Stimulated activated CD4-positive, alpha-beta T cell treated with anti-CD3 and anti-CD28 coated beads, Interleukin-12 subunit alpha, Interleukin-12 subunit beta, amount 100 ng/mL, for 24 hours (primary cell): ENCODE data around the gene MAGI2.
A peak's percentile ranks its signal among the peaks of the same experiment; 100 is the strongest.

ENCODE experiments used
- DNase-seq, 2 experiments: peaks; one replicate each; pipeline ENCODE4 v3.0.0-alpha.2; 2020; ENCODE audit warnings: low read depth in 2 of 2

MAGI2 gene

DNA sequence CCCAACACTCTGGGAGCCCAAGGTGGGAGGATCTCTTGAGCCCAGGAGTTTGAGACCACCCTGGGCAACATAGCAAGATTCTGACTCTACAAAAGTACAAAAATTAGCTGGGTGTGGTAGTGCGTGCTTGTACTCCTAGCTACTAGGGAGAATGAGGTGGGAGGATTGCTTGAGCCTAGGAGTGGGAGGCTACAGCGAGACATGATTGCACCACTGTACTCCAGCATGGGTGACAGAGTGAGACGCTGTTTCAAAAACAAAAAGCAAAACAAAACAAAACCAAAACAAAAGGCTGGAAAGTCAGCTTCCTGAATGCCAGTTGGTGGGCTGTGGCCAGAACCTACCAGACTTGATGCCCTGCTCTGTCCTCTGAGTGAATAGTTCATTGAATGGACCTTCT is 1412.0 kb downstream of the MAGI2 start:
- no peak for DNase-seq

- DNase-seq: peak in 1 of 2 experiments; percentile 21
Measured at GRCh38 chr7:78039790-78040776, 1413.4 kb downstream of the MAGI2 start.

DNA sequence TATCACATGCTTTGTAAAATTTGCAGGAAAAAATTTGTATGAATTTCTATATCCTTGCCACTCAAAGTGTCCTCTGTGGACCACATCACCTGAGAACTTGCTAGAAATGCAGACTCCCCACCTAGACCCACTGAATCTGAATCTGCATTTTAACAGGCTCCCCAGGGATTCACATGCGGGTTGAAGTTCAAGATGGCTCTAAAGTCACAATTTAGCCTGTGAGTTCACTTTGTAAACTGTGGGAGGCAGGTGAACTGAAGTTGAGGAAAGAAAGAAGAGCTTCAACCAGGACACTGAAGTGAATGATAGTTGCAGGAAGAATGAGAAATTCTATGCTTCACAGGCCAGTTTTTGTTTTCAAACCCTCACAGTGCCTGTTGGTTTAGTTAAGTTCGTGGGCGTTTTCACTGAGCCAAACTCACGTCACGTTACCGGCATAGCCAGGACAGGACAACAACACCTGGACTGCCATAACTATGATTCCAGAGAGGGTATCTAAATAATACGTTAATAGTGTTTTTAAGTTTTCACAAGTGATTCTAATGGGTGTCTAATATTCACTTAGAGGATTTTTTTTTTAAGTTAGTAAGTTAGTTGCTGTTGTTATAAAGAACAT is 1414.9 kb downstream of the MAGI2 start:
- DNase-seq: no peak

- no peak for DNase-seq
Measured at GRCh38 chr7:78037603-78038002, 1415.9 kb downstream of the MAGI2 start.

- no peak for DNase-seq
Measured at GRCh38 chr7:78033410-78033809, 1420.1 kb downstream of the MAGI2 start.

DNA sequence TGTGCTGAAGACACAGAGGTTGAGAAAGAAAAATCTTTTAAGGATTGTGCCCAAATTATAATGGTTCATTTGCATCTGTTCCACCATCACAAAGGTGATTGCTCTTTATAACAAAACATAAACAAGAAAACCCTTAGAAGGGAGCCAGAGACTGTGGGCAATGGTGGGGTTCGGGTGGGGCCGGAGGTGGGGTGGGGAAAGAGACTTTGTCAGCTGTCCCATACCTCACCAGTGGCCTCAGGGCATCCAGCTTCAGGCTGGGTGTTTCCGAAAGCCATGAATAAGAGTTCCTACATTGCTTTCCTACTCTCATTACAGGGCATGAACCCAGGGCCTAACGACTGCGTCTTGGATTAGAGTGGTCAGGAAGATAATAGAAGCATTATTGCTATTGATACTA is 1427.0 kb downstream of the MAGI2 start:
- no peak for DNase-seq

- no peak for DNase-seq
Measured at GRCh38 chr7:78024591-78024990, 1428.9 kb downstream of the MAGI2 start.

DNA sequence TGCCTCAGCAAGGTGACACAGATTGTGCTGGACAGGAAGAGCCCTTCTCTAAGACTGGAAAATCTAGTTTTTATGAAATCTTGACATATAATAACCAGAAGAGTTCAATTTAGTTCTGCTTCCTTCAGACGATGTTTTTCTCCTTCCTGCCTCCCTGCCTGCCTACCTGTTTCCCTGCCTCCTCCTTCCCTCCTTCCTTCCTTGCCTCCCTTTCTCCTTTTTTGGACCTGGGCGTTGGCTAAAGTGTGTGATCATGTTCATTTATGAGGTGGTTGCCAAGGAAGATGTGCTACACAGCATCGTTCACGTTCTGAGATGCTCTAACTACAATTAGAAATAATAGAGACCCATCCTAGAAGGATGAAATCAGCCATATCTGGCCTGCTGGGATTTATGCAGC is 1430.3 kb downstream of the MAGI2 start:
- no peak for DNase-seq

DNA sequence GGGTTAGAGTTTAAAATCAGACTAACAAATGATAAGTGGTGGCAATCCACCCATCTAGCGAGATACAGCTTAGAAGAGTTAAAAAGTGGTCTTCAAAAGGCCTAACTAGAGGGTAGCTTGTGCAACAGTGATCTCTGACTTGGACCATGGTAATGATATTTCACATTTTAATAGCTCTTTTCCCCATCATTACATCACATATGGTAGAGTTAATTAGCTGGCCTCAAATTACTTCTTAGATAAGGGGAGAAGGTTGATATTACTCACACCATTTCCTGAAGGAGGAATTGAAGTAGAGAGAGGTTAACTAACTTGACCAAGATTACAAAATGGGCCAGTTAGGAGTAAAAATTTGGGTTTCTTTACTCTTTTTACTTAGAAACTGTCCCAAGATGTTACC is 1431.3 kb downstream of the MAGI2 start:
- no peak for DNase-seq

DNA sequence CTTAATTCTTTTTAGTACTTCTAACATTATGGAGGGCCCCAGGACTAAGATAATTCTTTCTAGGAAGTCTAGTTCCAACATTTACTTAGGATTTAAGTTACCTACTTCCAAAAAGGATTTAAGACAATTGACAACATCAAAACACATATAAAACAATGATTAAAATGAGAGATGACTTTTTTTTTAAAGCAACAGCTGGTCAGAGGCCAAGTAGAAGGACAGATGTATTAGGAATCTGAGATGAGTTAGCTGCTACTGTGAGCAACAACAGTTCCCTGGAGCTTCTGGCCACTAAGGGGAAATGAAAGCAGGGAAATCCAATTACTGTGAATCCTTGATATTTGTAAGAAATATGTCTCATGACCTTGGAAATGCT is 1432.6 kb downstream of the MAGI2 start:
- DNase-seq: no peak

- no peak for DNase-seq
Measured at GRCh38 chr7:78020136-78020873, 1433.2 kb downstream of the MAGI2 start.

GRCh38 chr7:78019447-78020135 is 1433.9 kb downstream of the MAGI2 start:
- peak; percentile 20 to 65 for DNase-seq

- DNase-seq: peak in 1 of 2 experiments; percentile 8
Measured at GRCh38 chr7:78018641-78019446, 1434.6 kb downstream of the MAGI2 start.

GRCh38 chr7:78017591-78018100 is 1435.8 kb downstream of the MAGI2 start:
- no peak for DNase-seq

GRCh38 chr7:78015574-78016260 is 1437.8 kb downstream of the MAGI2 start:
- DNase-seq: no peak

DNA sequence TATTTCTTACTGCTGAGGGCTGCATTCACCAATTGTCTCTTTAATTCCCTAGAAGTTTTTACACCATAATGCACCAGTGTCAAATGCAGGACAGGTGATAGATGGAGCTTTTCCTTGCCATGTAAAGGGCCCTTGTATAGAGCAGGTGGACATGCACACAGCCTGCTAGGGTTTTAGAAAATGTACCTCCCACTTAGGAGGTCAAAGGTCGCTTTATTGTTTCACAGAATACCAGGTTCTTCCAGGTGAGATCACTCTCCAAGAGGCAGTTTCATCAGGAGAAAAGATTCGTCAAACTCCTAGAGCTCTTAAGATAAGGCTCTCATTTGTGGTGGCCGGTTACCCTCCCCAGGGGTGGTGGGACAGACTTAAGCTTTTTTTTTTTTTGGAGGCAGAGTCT is 1439.1 kb downstream of the MAGI2 start:
- DNase-seq: no peak

GRCh38 chr7:78013386-78013785 is 1440.1 kb downstream of the MAGI2 start:
- no peak for DNase-seq

DNA sequence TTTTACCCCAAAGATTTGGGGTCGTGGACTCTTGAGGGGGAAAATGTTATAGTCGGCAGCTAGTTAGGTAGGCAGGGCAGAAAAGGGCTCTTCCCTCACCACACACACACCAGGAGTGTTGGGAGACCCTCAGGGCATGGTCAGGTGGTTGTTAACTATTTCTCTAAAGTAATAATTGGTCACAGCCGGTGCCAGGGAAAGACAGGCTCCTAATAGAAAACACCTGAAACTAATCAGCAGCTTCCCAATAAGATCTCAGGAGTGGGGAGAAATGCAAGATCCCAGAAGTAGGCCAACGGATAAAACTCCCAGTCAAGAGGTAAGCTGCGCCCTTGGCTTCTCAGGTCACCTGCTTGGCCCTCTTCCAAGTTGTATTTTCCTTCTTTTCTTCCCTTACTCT is 1441.8 kb downstream of the MAGI2 start:
- DNase-seq: no peak

DNA sequence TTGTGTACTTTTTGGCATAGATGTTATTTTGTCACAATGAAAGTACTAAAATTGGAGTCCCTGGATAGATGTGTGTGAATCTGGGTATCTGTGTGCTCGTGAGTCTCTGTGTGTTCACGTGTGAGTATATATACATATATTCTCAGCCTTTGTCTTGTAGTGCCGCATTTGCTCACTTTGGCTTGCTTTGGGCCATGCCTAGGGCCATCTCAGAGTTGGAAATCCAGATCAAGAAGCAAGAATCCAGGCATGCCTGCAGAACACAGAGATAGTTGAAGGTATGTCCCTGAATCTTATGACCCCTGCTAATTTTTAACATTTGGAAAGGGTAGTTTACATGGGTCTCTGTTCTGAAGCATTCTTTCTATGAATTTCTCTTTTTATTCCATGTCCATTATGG is 1446.2 kb downstream of the MAGI2 start:
- no peak for DNase-seq

DNA sequence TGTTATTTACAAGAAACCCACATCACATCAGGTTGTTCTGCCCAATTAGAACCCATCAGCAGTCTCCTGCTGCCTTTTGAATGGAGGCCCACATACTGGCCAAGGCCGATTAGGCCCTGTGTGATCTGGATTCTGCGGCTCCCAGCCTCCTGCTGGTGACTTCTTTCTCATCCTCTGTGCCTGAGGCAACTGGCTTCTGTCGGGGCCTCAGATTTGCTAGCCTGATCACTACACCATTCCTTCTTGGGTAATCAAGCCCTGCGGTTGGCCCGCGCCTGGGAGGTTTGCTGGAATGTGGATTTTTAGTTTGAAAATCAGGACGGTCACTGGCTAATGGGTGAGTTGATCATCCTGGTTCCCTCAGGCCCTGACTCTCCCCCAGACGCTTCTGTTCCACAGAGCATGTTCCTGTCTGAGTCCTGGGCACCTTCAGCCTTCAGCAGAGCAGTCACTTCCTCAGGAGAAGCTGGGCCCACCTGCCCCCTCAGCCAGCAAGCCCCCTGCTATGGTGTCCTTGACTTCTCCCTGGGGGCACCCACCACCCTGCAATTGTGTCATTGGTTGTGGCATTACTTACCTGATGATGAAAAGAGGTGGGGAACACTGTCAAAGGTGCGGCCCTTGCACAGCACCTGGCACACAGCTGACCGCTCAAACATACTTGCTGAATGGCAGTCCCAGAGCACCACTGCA is 1447.3 kb downstream of the MAGI2 start:
- no peak for DNase-seq
